Activated CD8-positive, alpha-beta T cell treated with anti-CD3 and anti-CD28 coated beads, Interleukin-2, amount 10 ng/mL, durations not matched to agents 7 days and 5 days (primary cell): ENCODE results near the gene PRXL2A. TPM values are rescaled to one million over a fixed set of nuclear protein-coding genes. Genes with fewer than 3 reads are reported as not detected.
A peak's percentile ranks its signal among the peaks of the same experiment; 100 is the strongest.
"Not testable (repeated sequence)": the region's sequence is repeated elsewhere in the genome, so short reads cannot be mapped to it uniquely, and the experiment has no call there.

Experiments used
- ATAC-seq: fragments of 150-1000 bp; cut with Tn5 transposase; one replicate; pipeline ENCODE4 v1.10.0; 2021; ENCODE audit warnings: moderate library complexity
- CTCF ChIA-PET: fragments of 350-600 bp; sonication (Branson Sonifier 250); formaldehyde crosslinking; loops from one replicate; lab custom pipeline; 2021; ENCODE audit warnings: antibody characterized with exemption; lab: Charles Lee
- POLR2A ChIA-PET: fragments of 350-600 bp; sonication (Branson Sonifier 250); formaldehyde crosslinking; loops from one replicate; lab custom pipeline; 2021; ENCODE audit warnings: antibody characterized with exemption; lab: Charles Lee
- DNase-seq: peaks from one replicate; pipeline ENCODE4 v3.0.0-alpha.2; 2020
- H3K27ac Mint-ChIP-seq: one replicate; pipeline ENCODE4 v1.8.0; 2021; ENCODE audit warnings: mild to moderate bottlenecking, mixed read lengths
- H3K27me3 Mint-ChIP-seq: one replicate; pipeline ENCODE4 v1.8.0; 2021; ENCODE audit warnings: low read depth, mixed read lengths
- H3K36me3 Mint-ChIP-seq: one replicate; pipeline ENCODE4 v1.8.0; 2021; ENCODE audit warnings: low read depth, mixed read lengths
- H3K4me1 Mint-ChIP-seq: one replicate; pipeline ENCODE4 v1.8.0; 2021; ENCODE audit warnings: low read depth, mixed read lengths
- H3K4me3 Mint-ChIP-seq: one replicate; pipeline ENCODE4 v1.8.0; 2021; ENCODE audit warnings: mild to moderate bottlenecking, mixed read lengths
- H3K9me3 Mint-ChIP-seq: one replicate; pipeline ENCODE4 v1.8.0; 2022; ENCODE audit warnings: mixed read lengths; ENCODE audit not compliant: insufficient read depth
- total RNA-seq, 2 experiments: library from RNA; stranded (reverse); gene quantifications; one replicate each; pipeline ENCODE4 v1.2.3, GENCODE V29; 2021

The PRXL2A gene
- total RNA-seq, 2 experiments from 2014 or later, result 14.9 to 15.3 TPM

DNA sequence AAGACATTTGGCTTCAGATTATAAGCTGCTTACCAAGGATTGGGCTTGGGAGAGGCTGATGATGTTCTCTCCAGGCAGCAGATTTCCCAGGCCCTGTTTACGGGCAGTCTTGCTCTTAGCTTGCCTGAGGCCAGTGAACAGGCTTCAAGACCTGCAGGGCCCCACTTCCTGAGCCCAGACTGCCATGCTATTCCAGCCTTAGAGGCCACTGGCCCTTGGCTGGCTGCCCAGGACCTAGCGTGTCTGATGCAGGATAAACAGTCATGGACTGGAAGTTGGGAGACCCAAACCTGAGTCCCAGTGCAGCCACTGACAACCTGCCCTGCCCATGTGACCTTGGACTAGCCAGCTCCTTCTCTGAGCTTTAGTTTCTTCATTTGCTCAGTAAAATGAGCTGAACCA is 2.9 kb downstream of the PRXL2A start:
- Mint-ChIP-seq H3K27me3 (peaks cover 3% of the 10 kb centered on the region), H3K27ac (no peak overlapping the region), H3K4me1 (peaks cover 26% of the 10 kb centered on the region), H3K36me3 (peaks cover 2% of the 10 kb centered on the region), H3K9me3 (no peaks in the 10 kb centered on the region), H3K4me3 (no peak overlapping the region)
- ChIA-PET POLR2A (no interaction called here), CTCF (interaction anchor here (0.9 to 1.1 kb wide), 4 partner anchors 11 to 34 kb away, joined by 3 to 4 read pairs (median 4); no protein-coding TSS in a partner anchor)
- no peak for ATAC-seq
- DNase-seq, result no peak

DNA sequence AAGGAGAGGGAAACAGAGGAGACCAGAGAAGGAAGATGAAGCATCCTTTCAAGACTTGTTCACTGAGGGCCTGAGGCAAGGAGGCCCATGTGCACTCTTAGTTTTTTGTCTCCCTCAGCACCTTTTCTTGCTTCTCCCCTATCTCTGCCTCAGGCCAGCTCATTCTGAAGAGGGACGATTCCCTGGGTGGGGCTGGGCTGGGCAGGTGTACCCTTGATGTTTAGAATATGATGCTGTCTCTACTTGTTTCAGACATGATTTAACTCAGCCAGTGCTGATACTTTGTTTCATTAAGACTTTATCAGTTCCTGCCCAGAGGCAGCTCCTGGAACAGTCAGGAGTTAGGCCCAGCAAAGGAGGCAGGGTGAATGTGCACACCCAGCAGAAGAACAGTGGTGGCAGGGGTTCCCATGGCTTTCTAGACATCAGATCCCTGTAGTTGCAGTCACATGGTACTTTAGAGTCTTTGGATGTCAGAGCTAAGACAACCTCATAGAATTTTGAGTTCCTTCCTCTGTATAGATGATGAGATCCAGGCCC is 3.4 kb downstream of the PRXL2A start:
- POLR2A ChIA-PET, result no interaction called here

DNA sequence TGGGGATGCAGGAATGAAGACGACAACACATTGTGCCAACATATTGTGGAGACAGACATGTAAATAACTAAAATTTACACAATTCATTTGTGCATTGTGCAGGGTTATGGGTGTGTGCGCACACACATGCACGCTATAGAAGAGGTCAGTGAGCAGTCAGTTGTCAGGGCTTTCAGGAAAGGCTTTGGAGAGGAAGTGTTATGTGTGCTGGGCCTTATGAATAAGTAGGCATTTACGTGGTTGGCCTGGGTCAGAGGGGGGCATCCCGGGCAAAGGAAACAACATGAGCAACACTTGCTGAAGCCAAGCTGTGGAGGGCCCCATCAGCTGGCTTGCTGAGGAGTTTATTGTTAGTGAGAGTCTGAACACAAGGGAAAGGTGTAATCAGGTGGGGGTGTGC is 4.1 kb downstream of the PRXL2A start:
- Mint-ChIP-seq H3K36me3 (peaks cover 2% of the 10 kb centered on the region), H3K27me3 (peaks cover 2% of the 10 kb centered on the region), H3K4me1 (peaks cover 24% of the 10 kb centered on the region), H3K9me3 (no peaks in the 10 kb centered on the region), H3K27ac (peak overlapping the region; percentile 3), H3K4me3 (no peak overlapping the region)
- ATAC-seq (no peak), DNase-seq (no peak)
- POLR2A ChIA-PET, result no interaction called here
- CTCF ChIA-PET, result interaction anchor here (1.1 kb wide), 1 partner anchor 9 kb away, joined by 3 read pairs; no protein-coding TSS in a partner anchor

More for the DNA sequence above, 3.4 kb downstream of the PRXL2A start:
- Mint-ChIP-seq H3K4me1 (peaks cover 26% of the 10 kb centered on the region), H3K36me3 (peaks cover 2% of the 10 kb centered on the region), H3K27ac (peak overlapping the region; percentile 13), H3K27me3 (peaks cover 2% of the 10 kb centered on the region), H3K4me3 (no peak overlapping the region), H3K9me3 (no peaks in the 10 kb centered on the region)
- CTCF ChIA-PET, result interaction anchor here (0.9 to 1.1 kb wide), 4 partner anchors 10 to 33 kb away, joined by 3 to 4 read pairs (median 4); no protein-coding TSS in a partner anchor
- no peak for DNase-seq
- no peak for ATAC-seq

DNA sequence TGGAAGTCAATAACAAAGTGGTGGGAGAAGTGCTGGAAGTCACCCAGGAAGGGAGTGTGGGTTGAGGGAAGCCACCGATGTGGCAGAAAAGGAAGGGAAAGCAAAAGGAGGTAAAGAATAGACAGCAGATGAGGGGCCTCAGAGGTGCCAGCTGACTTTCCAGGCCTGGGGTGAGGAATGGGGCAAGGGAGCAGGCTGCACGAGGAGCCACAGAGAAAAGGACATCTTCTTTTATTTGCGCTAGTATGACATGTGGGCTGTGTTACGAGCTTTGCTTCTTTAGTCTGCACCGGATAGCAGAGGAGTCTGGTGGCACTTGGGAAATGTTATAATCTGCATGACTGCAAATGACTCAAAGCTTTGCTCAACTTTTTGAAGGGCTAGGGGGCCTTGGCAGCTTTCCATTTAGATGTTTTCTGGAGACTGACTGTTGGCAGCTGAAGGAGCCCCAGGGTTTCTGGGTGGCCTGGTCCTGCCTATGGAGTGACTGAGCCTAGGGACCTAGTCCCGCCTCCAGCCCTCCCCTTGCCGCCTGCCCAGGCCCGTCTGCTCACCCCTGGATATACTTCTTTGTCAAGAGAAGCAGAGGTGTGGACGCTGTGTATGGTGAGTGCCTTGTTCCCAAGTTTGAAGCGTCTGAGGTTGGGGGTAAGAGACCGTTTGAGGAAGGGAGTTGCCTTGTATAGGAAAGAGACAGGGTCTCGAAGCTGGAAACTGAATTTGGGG is 5.1 kb downstream of the PRXL2A start:
- DNase-seq (no peak), ATAC-seq (no peak)
- peak overlapping the region; percentile 45 for H3K27ac Mint-ChIP-seq
- POLR2A ChIA-PET, result interaction anchor here (1.1 kb wide), 1 partner anchor 84 kb away, joined by 3 read pairs; no protein-coding TSS in a partner anchor
- H3K36me3 Mint-ChIP-seq, result no peaks in the 10 kb centered on the region
- no peak overlapping the region for H3K4me3 Mint-ChIP-seq
- H3K27me3 Mint-ChIP-seq, result no peaks in the 10 kb centered on the region
- peaks cover 19% of the 10 kb centered on the region for H3K4me1 Mint-ChIP-seq
- CTCF ChIA-PET, result interaction anchor here (1.0 to 1.2 kb wide), 2 partner anchors 35 to 92 kb away, joined by 4 to 5 read pairs; no protein-coding TSS in a partner anchor
- H3K9me3 Mint-ChIP-seq, result no peaks in the 10 kb centered on the region

DNA sequence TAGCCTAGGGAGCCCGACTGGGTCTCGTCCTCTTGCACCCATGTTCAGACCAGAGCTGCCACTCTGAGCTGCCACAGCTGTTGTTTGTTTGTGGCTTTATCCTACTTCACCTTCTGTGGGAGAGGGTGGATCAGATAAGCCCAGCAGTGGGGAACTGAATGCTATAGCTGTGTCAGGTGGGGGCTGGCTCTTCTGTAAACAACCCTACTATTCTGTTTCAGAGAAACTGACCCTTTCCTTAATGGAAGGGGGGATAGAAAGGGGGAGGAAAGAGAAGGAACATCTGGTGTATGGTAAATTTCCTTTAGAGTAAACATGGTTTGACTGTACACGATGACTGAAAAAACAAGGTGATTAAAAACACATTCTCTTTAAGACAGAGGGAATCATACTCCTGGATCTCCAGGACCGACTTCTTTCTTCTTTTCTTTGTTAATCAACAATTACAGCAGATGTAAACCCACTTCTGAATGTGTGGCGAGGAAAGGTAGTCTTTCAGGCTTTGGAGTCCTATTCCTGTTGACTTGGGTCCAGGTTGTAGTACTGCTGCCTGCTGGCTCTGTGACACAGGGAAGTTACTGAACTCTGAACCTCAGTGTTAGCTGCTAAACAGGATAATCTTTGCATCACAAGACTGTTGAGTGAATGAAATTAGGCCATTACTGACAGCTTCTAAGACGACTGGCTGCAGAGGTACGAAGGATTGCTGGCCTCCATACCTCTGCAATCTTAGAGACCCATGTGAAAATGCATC is 6.0 kb downstream of the PRXL2A start:
- H3K36me3 Mint-ChIP-seq, result no peaks in the 10 kb centered on the region
- no peak overlapping the region for H3K27ac Mint-ChIP-seq
- ChIA-PET CTCF (interaction anchor here (1.0 kb wide), 1 partner anchor 36 kb away, joined by 4 read pairs; no protein-coding TSS in a partner anchor), POLR2A (interaction anchor here (1.1 kb wide), 1 partner anchor 84 kb away, joined by 3 read pairs; no protein-coding TSS in a partner anchor)
- H3K27me3 Mint-ChIP-seq, result no peaks in the 10 kb centered on the region
- H3K4me1 Mint-ChIP-seq, result peaks cover 15% of the 10 kb centered on the region
- DNase-seq (no peak), ATAC-seq (no peak)
- H3K4me3 Mint-ChIP-seq, result no peak overlapping the region
- no peaks in the 10 kb centered on the region for H3K9me3 Mint-ChIP-seq

DNA sequence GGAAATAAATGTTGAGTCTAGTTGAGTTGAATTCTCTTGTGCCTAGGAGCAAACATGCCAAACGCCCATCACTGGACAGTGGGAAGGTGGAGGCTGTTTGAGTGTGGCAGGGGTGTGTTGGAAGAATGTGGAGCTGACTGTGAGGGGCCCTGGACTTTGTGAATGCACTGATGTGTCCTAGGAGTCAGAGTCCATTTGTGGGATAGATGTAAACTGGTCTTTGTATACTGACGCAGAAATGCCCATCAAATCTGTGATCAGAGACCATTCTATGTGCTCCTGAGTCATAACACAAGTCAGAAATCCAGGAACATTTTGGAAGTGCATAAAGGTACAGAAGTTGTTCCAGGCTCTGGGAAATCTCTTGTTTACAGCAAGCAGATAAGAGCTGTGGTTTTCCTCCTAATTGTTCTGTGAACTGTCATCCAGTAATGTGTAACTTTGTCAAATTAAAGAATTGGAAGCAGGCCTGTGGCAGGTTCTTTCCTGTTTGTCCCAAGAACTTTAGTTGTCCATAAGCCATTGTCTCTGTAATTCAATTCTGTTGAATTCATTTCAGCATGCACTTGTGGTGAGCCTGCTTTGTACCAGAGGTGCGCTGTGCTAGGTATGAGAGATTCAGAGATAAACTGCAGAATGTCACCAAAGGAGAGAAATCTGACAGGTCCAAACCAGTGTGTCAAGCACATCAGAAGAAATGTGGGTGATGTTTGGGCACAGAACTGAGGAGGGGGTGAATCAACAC is 7.6 kb downstream of the PRXL2A start:
- no peaks in the 10 kb centered on the region for H3K36me3 Mint-ChIP-seq
- no peak overlapping the region for H3K4me3 Mint-ChIP-seq
- no peaks in the 10 kb centered on the region for H3K27me3 Mint-ChIP-seq
- ChIA-PET POLR2A (interaction anchor here (1.0 kb wide), 1 partner anchor 10 kb away, joined by 4 read pairs; no protein-coding TSS in a partner anchor), CTCF (no interaction called here)
- no peaks in the 10 kb centered on the region for H3K9me3 Mint-ChIP-seq
- H3K27ac Mint-ChIP-seq, result no peak overlapping the region
- DNase-seq (no peak), ATAC-seq (no peak)
- H3K4me1 Mint-ChIP-seq, result peaks cover 13% of the 10 kb centered on the region

DNA sequence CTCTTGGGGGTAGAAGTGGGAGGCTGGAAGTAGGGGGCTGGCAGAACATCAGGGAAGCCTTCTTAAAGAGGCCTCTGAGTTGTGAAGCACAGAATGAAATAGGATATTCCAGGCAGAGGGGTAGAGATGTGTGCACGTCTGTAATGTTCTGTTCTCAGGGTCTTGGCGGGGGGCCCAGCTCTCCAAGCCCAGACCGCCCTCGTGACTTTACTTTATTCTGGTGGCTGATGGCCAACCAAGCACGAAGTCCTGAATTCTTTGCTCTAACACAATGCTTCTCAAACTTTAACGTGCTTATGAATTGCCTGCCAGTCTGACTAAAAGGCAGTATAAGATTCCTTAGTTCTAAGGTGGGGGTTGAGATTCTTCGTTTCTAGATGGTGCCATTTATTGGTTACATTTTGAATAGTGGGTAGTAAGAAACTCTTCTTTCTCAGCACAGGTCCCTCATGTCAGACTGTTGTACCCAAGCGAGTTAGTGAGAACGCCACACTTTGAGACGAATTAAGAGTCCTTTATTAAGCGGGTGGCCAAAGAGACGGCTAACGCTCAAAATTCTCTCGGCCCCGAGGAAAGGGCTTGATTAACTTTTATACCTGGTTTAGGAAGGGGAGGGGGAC is 8.2 kb downstream of the PRXL2A start:
- Mint-ChIP-seq H3K27me3 (no peaks in the 10 kb centered on the region), H3K27ac (no peak overlapping the region), H3K4me3 (no peak overlapping the region), H3K4me1 (peaks cover 13% of the 10 kb centered on the region), H3K36me3 (no peaks in the 10 kb centered on the region), H3K9me3 (no peaks in the 10 kb centered on the region)
- ATAC-seq, result no peak
- no peak for DNase-seq
- ChIA-PET POLR2A (interaction anchor here (1.0 kb wide), 1 partner anchor 11 kb away, joined by 4 read pairs; no protein-coding TSS in a partner anchor), CTCF (no interaction called here)

DNA sequence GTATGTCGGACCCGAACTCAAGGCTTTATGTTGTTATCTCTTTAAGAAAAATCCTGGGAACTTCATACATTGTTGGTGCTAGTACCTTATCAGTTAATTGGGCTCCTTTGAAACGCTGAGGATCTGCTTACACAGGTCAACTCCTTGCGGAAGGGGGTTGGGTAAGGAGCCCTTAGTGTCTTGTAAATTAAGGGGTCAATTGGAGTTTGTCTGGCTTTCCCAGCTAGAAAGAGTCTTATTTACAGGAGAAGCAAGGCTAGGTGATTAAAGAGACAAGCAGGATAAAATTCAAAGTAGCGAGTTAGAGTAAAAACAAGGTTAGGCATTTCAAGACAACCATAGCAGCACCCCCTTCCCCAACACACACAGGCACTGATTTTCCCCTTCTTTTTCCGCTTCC is 8.9 kb downstream of the PRXL2A start:
- H3K27me3 Mint-ChIP-seq, POLR2A ChIA-PET, H3K4me3 Mint-ChIP-seq, DNase-seq, H3K36me3 Mint-ChIP-seq, H3K9me3 Mint-ChIP-seq, H3K27ac Mint-ChIP-seq, ATAC-seq, CTCF ChIA-PET: not testable (repeated sequence)
- peaks cover 11% of the 10 kb centered on the region for H3K4me1 Mint-ChIP-seq

DNA sequence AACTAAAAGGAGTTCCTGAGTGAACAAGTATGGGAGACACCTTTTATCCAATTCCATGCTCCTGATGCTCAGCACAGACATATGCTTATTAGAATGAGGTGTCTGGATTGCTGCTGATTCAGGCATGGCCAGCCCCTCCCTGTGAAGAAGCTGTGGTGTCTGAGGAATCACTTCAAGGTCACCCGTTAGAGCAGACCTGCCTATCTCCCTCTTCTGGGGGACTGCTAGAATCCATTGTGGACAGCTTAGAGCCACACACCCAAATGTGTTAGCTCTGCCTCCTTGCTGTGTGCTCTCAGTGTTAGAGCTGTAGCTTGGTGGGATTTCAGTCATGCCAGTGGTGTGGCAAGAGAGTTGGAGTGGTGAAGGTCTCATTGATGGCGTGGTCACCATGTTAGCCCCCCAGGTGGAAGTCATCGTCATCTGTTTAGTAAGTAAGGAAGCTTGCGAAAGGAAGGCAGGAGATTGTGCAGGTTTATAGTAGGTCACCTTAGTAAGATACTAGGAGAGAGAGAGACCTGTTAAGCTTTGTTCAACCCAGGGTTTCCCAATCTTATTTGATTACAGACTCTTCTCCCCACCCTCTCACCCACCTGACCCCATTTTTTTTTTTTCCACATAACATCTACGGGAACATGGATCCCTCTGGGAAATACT is 12.8 kb downstream of the PRXL2A start:
- Mint-ChIP-seq H3K36me3 (peaks cover 5% of the 10 kb centered on the region), H3K9me3 (no peaks in the 10 kb centered on the region), H3K27ac (no peak overlapping the region), H3K27me3 (no peaks in the 10 kb centered on the region), H3K4me3 (no peak overlapping the region), H3K4me1 (no peaks in the 10 kb centered on the region)
- ChIA-PET POLR2A (no interaction called here), CTCF (interaction anchor here (1.0 to 3.4 kb wide), 5 partner anchors 13 to 88 kb away, joined by 3 to 20 read pairs (median 5); partner anchors contain the start of gene PRXL2A)
- ATAC-seq (no peak), DNase-seq (no peak)

DNA sequence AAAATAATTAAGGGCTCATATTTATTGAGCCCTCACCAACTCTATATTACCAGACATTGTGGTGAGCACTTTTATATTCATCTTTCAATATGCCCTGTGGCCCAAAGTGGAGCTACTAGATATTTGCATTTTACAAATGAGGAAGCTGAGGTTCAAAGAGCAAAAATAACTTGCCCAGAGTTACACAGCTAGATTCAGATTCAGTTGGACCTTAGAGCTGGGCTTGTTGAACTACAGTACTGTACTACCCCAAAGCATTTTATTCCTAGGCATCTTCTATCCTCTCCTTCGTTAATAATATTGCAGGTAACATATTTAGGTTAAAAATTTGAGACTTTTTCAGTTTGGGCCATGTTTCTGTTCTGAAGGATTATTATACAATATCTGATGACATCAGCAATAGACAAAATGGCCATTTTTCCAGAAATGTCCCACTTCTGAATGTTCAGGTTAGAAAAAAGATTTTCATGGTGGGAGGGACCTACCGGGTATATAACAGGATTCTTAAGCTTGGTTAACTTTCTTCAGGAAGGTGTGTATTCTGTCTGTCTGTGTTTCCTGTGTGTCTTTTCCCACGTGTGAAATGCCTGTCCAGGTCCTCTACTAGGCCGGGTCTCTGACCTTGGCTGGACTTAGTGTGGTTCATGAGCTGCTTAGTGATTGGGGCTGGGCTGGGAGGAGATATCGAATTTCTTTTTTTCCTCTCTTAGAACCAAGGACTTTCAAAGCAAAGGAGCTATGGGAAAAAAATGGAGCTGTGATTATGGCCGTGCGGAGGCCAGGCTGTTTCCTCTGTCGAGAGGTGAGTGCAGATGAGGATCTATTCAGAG is 13.6 kb downstream of the PRXL2A start:
- ChIA-PET POLR2A (interaction anchor here (1.2 kb wide), 1 partner anchor 14 kb away, joined by 4 read pairs; the partner anchor contains the start of gene PRXL2A), CTCF (interaction anchor here (0.9 to 3.4 kb wide), 6 partner anchors 10 to 88 kb away, joined by 3 to 20 read pairs (median 4); partner anchors contain the start of gene PRXL2A)
- Mint-ChIP-seq H3K9me3 (no peaks in the 10 kb centered on the region), H3K4me1 (no peaks in the 10 kb centered on the region), H3K27me3 (no peaks in the 10 kb centered on the region), H3K27ac (no peak overlapping the region), H3K36me3 (peaks cover 5% of the 10 kb centered on the region), H3K4me3 (no peak overlapping the region)
- DNase-seq, result no peak
- no peak for ATAC-seq
